COLO829 (cell line): ENCODE measurements around the gene MAST1.
A peak's percentile ranks its signal among the peaks of the same experiment; 100 is the strongest.
"Not testable (repeated sequence)": the region's sequence is repeated elsewhere in the genome, so short reads cannot be mapped to it uniquely, and the experiment has no call there.

Experiments
- DNase-seq: peaks from one replicate; pipeline ENCODE4 v3.0.0; 2012; ENCODE audit warnings: low spot score

MAST1 gene

DNA sequence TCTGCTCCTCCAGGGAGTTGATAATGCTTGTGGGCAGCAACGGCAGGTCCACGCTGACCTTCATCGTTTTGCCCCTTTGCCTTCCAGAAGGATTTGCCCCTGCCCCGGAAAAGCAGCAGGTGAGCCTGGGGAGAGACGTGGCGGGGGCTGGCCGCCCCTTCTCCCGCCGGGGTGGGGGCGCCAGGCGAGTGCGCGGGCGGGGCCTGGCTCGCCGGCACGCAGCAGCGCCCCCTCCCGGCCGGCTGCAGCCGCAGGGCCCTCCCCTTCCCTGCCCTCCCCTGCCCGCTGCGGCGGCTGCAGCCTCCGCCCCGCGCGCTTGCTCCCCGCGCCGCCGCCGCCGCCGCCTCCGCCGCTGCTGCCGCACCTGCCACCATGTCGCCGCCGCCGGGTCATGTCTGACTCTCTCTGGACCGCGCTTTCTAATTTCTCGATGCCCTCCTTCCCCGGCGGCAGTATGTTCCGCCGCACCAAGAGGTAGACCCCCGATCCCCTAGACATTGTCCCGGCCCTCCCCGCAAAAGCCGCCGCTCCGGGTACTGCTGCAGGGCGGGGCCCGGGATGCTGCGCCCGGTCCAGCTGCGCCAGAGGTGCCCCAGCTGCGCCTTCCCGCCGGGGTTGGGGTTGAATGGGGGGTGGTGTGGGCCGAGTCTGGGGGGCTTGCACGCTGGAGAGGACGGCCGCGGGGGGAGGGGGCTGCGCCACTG, at the start of gene MAST1:
MAST1 (plus strand) TSS at position 334 of the 704 bp plus-strand sequence; CDS start at position 392, 58 bp downstream.
- DNase-seq, result no peak

DNA sequence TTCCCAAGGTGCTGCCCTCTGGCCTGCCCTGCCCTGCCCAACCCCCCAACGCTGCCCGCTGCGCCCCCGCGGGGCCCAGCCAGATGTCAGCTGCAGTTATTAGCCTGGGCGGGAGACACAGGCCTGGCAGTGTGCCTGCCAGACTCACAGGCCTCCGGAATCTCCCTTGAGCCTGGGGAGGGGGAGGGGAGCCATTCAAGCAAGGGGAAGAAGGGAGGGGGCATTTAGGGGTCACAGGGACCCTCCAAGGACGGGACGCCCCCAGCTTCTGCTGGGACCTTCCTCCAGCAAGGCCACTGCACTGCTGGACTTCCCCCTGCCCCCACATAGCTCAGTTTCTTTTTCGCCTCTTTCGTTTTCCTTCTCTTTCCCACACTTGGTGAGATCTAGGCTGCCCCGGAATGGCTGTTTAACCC, 49.6 kb upstream of the MAST1 start:
- DNase-seq, result peak; percentile 72

DNA sequence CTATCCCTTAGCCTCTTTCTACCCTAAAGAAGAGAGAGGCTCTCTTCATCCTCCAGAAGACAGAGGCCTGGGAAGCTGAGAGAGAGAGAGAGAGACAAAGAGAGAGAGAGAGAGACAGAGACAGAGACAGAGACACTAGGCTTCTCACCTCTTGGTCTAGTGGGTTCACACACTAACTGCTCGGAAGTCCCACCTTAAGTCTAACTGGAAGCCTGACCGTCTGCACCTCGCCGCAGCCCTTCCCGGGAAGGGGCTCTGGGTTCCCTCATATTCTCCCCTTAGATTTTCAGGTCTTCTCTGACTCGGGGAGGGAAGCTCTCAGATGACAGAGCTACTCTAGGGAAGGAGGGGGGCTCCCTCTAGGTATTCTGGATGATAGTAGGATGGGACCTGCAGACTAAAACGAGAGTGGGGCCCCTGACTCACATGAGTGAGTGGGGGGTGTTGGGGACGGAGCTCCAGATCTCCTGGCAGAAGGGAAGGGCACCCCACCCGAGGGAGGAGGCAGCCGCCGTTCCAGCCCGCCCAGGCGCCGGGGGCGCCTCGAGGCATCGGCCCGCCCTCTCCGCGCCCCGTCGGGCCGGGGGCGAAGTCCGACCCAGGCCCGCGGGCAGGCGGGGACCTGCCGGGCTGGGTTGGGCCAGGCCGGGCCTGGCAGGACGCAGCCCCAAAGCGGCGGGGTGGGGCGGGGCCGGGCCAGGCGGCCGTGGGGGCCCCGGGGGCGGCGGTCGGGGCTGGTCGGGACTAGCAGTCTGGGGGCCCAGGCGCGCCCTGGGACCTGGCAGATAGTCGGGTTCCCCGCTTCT, 49.0 kb upstream of the MAST1 start:
- no peak for DNase-seq

DNA sequence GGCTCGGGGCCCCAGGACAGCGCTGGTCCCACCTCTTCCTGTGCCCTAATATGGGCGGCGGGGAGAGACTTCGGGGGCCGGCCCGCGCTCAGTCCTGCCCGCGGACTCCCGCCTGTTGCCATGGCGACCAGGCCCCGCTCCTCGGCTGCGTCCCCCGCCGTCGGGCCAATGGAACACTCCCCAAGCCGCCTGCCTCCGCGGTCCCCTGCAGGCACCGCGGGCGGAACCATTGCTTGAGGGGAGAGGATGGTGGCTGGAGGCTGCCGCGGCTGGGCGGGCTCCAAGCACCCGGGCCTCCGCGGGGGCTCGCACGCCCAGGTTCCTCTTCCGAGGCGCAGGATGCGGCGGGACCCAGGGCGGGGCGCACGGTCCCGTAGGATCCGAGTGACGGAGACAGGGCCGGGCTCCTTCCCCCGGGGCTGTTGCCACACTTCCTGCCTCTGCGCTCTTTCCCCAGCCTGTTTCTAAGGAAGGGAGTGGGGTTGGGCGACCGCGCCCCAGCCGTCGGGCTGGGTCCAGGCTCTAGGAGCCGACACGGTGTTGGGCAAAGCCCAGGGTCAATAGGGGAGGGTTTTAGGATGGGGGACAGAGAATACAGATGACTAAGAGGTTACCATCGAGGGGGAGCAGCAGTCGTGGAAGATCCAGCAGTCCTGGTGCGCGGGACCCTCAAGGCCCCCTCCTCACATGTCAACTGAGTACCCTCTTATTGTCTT, 48.3 kb upstream of the MAST1 start:
- no peak for DNase-seq

DNA sequence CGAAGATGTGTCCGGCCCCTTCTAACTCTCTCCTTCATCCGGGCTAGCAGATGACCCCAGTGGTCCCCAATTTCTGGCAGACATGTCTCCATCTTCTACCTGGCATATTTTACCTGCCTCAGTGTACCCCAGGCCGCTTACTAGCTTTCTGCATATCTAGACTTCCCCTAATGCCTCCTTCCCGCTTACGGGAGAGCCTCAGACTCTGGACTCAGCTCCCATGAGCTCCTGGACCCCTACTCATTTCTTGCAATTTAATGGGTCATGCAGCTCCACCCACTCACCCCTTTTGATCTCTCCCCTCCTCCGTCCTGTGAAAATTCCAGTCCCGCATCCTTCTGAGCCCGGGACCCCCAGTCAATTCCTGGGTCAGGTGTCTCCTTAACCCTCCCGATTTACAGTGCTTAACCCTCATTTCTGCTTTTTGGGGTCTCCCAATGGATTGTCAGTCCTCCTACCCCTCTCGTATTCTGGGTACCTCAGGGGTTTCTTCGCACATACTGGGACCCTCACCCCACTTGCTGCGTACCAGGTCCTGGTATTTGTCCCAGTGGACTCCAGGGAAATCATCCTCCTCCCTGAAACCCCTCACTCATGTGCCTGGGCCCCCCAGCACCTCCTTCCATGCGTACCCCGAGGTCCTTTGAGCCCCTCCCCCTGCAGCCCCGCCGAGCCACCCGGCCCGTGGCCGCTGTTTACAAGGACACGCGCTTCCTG, 47.5 kb upstream of the MAST1 start:
- no peak for DNase-seq

DNA sequence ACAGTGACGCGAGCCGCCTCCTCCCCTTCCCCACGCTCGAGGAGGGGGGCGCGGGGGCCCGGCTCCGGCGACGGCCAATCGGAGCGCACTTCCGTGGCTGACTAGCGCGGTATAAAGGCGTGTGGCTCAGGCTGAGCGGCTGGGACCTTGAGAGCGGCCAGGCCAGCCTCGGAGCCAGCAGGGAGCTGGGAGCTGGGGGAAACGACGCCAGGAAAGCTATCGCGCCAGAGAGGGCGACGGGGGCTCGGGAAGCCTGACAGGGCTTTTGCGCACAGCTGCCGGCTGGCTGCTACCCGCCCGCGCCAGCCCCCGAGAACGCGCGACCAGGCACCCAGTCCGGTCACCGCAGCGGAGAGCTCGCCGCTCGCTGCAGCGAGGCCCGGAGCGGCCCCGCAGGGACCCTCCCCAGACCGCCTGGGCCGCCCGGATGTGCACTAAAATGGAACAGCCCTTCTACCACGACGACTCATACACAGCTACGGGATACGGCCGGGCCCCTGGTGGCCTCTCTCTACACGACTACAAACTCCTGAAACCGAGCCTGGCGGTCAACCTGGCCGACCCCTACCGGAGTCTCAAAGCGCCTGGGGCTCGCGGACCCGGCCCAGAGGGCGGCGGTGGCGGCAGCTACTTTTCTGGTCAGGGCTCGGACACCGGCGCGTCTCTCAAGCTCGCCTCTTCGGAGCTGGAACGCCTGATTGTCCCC, 46.8 kb upstream of the MAST1 start, which contains the start of gene JUNB:
JUNB (plus strand) TSS at position 142 of the 706 bp plus-strand sequence; CDS start at position 428, 286 bp downstream.
- peak; percentile 82 for DNase-seq

DNA sequence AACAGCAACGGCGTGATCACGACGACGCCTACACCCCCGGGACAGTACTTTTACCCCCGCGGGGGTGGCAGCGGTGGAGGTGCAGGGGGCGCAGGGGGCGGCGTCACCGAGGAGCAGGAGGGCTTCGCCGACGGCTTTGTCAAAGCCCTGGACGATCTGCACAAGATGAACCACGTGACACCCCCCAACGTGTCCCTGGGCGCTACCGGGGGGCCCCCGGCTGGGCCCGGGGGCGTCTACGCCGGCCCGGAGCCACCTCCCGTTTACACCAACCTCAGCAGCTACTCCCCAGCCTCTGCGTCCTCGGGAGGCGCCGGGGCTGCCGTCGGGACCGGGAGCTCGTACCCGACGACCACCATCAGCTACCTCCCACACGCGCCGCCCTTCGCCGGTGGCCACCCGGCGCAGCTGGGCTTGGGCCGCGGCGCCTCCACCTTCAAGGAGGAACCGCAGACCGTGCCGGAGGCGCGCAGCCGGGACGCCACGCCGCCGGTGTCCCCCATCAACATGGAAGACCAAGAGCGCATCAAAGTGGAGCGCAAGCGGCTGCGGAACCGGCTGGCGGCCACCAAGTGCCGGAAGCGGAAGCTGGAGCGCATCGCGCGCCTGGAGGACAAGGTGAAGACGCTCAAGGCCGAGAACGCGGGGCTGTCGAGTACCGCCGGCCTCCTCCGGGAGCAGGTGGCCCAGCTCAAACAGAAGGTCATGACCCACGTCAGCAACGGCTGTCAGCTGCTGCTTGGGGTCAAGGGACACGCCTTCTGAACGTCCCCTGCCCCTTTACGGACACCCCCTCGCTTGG, 46.1 kb upstream of the MAST1 start:
- no peak for DNase-seq

DNA sequence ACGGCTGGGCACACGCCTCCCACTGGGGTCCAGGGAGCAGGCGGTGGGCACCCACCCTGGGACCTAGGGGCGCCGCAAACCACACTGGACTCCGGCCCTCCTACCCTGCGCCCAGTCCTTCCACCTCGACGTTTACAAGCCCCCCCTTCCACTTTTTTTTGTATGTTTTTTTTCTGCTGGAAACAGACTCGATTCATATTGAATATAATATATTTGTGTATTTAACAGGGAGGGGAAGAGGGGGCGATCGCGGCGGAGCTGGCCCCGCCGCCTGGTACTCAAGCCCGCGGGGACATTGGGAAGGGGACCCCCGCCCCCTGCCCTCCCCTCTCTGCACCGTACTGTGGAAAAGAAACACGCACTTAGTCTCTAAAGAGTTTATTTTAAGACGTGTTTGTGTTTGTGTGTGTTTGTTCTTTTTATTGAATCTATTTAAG, 45.4 kb upstream of the MAST1 start:
- DNase-seq, result no peak

DNA sequence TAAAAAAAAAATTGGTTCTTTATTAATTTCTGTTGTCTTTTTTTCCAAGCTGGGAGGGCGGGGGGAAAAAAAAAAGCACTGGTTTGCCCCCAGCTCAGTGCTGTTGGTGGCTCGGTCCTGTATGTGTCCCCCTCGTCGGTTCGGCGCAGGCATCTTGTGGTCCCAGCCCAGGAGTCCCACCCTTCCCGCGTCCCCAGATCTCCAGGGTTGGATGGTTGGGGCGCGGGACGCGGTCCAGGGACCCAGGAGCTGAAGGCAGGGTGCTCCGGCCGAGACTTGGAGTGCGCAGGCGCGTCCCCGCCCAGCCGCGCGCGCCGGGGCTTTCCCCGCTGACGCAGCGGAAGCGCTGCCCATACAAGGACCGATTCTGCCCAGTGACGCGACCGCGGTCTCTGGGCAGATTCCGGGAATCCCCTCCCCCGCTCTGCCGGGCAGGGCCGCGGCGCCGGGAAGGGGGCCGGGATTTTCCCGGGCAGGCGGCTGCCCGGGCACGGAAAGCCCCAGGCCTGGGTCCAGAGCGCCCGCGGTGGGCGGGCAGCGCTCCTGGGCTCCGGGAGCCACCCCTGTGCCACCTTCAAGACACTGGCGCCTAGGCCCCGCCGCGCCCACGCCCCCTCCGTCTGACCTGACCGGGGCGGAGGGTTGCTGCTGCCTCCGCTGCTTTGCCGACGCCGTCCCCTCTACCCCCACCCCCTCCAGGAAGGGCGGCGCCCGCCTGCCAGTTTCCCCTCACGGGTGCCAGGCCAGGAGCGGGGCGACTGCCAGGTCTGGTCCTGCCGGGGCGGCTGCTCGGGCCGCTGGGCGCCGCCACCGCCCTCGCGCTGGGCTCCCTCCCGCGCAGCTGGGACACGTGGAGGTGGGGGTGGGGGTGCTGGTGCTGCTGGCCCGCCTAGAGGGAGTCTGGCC, 44.8 kb upstream of the MAST1 start:
- DNase-seq, result peak; percentile 99

DNA sequence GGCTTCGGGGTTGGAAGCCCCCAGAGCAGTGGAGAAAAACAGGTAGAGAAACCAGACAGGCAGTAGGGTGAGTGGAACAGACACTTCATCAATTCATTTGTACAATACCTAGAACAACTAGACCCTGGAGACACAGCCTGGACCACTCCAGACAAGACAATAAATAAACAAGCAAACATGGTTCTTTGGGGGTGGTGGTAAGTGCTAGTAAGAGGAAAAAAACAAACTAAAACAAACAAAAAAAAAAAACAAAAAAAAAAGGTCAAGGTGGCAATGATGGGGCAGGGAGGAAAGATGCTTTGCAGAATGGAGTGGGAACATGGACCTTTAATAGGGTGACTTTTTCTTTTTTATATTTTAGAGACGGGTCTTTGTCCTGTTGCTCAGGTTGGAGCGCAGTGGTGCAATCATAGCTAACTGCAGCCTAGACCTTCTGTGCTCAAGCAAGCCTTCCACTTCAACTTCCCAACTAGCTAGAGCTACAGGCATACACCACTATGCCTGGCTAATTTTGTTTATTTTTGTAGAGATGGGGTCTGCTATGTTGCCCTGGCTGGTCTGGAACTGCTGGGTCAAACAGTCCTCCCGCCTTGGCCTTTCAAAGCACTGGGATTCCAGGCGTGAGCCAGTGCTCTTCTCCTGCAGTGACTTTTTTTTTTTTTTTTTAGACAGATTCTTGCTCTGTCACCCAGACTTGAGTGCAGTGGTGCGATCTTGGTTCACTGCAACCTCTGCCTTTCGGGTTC, 43.9 kb upstream of the MAST1 start:
- no peak for DNase-seq

DNA sequence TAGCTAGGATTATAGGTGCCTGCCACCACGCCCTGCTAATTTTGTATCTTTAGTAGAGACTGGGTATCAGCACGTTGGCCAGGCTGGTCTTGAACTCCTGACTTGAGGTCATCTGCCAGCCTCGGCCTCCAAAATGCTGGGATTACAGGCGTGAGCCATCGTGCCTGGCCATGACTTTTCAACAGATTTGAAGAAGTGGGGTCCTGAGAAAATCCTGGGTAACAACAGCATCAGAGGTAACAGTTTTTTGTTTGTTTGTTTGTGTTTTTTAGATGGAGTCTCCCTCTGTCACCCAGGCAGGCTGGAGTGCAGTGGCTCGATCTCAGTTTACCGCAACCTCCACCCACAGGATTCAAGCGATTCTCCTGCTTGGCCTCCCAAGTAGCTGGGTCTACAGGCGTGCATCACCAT, 43.3 kb upstream of the MAST1 start:
- no peak for DNase-seq

DNA sequence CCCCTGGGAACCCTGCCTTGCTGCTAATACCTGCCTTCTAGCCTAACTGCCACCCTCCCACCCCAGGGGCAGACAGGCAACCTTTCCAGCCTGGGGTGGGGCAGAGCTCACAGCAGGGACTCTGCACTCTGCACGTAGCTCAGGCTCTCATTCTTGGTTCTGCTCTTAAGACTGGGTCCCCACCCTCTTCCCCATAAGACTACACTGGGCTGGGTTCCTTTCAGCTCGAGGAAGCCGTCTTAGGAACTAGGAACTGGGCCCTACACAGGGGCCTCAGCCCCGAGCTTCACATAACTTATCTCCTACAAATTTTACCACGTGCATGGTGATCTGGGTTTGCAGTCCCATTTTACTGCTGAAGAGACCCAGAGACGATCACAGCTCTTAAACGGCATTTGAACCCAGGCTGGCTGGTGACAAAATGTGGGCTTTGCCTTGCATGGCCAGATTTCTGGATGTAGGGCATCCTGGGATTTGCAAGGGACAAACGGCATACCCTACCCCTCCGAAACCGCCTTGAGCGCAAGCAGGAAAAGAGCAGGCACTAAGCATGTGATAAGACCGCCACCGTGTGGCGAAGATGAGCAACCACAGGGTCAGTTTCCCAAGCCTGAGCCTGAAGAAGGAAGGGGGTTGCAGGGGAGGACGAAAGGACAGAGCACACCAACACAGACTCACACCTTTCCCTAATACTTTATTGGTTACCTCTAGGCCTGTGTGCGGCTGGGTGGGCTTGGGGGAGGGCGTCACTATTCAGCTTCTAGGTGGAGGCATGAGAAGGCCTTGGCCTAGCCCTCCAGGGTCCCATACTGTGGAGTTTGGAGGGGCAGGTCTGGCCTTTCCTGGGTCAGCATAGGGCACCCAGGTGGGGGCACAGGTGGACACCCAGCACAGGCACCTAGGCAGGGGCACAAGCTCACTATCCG, 41.9 kb upstream of the MAST1 start:
- no peak for DNase-seq

DNA sequence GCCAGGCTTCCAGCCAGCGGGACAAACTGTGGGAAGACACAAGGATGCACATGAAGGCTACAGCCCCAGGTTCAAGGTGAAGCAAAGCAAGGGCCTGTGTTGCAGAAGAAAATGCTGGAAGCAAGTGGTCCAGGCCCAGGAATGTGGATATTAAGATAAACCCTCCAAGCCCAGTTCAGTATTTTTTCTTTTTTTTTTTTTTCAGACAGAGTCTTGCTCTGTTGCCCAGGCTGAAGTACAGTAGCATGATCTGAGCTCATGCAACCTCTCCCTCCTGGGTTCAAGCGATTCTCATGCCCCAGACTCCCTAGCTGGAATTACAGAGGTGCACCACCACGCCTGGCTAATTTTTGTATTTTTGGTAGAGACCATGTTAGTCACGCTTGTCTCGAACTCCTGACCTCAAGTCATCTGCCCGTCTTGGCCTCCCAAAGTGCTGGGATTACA, 41.2 kb upstream of the MAST1 start:
- no peak for DNase-seq

DNA sequence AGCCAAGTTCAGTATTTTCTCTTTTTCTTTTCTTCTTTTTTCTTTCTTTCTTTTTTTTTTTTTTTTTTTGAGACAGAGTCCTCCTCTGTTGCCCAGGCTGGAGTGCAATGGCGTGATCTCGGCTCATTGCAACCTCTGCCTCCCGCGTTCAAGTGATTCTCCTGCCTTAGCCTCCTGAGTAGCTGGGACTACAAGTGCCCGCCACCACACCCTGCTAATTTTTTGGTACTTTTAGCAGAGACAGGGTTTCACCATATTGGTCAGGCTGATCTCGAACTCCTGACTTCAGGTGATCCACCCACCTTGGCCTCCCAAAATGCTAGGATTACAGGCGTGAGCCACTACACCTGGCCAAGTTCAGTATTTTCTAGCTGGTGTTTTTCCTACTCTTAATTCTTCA, 40.7 kb upstream of the MAST1 start:
- DNase-seq, result not testable (repeated sequence)

DNA sequence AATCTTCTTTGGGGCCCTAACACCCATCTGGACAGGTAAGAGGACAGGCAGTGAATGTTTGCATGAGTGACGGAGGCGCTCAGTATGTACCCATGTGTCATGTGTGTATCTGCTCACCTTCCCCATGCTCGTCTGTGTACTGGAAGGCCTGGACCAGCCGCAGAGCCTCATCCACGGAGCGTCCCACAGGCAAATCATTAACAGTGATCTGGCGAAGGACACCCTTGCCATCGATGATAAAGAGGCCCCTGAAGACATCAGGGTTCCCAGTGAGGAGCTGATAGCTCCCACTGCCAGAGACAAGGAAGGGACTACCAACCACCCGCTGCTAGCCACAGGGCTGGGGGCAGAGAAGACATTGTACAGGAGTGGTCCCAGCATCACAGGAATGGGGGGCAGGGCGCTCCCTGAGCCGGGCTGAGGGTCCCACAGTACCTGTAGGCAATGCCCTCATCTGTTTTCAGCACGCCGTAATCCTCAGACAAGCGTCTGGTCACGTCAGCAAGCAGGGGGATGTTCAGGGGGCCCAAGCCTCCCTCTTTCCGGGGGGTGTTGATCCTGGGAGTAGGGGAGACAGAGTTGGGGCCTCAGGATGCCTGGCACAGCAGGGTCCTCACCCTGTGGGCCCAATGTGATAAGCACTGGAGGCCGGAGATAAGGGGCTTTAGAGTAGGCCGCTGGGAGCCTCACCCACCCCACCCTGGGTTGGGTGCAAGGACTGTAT, 38.4 kb upstream of the MAST1 start:
- no peak for DNase-seq

DNA sequence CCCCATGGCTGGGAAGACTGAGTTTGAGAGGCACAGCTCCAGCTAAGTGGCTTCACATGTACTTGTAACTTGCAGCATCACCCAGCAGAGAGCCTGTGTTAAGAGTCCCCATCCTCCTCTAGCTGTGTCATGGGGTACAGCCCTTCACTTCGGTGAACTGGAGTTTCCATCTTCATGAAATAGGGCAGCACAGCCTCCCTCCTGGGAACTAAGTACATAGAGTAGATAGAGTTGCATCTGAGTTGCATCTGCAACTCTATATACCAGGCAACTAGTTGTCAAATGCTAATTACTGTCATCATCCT, 37.9 kb upstream of the MAST1 start:
- no peak for DNase-seq

DNA sequence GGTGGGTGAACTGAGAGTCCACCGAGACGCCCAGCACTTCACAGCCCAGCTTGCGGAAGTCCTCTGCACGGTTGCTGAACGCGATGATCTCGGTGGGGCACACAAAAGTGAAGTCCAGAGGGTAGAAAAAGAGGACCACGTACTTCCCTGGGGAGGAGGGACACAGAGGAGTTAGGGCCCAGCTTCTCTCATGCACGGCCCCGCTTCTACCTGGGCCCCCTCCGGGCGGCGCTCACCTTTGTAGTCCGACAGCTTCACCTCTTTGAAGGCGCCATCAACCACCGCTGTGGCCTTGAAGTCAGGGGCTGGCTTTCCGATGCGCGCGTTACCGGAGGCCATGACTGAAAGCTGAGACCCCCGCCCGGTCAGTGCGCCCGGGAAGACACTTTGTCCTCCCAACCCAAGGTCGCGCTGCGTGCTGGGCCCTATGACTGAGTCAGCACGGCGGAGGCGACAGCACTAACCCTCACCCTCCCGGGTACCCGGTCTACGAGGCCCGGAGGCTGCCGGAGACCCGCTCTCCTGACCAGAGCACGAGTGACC, 37.3 kb upstream of the MAST1 start:
- no peak for DNase-seq
